ENCODE results near the gene LRP1.
A peak's percentile ranks its signal among the peaks of the same experiment; 100 is the strongest.

Gene LRP1

DNA sequence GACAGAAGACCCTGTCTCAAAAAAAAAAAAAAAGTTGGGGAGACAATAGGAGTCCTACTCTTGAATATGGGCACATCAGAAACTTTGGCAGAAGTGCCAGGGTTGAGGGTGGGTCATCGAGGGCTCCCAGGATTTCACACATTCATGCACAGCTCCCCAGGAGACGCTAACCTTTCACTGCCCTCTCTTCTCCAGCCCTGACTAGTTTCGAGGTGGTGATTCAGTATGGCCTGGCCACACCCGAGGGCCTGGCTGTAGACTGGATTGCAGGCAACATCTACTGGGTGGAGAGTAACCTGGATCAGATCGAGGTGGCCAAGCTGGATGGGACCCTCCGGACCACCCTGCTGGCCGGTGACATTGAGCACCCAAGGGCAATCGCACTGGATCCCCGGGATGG lies 48.6 kb downstream of the LRP1 start:
- Histone ChIP-seq H3K9me3 (ENCODE audit: control insufficient read depth, insufficient read depth, low read length) (no peaks in the 10 kb centered on the region), H3K9me2 (replicated peaks; ENCODE audit: control insufficient read depth, low read length) (no peaks in the 10 kb centered on the region), H3F3A (ENCODE audit: control insufficient read depth, insufficient read depth) (0 out of 2 replicates have a peak, but pooled peaks cover 2% of the 10 kb centered on the region), H3K4me3 (ENCODE audit: low read length) (no peak overlapping the region), H3K79me2 (ENCODE audit: control insufficient read depth, low read length) (no peaks in the 10 kb centered on the region), H3K4me1 (ENCODE audit: control insufficient read depth, low read length) (peaks cover 12% of the 10 kb centered on the region), H4K20me1 (ENCODE audit: control insufficient read depth, insufficient read depth, low read depth, low read length) (no peaks in the 10 kb centered on the region), H3K27ac (ENCODE audit: low read depth, low read length) (no peak overlapping the region), H3K27me3 (ENCODE audit: control insufficient read depth, low read length) (no peaks in the 10 kb centered on the region), H3K36me3 (ENCODE audit: control insufficient read depth, low read length) (no peaks in the 10 kb centered on the region), H3K4me2 (ENCODE audit: low read length) (no peak overlapping the region)
- TF ChIP-seq, protein P1, sequence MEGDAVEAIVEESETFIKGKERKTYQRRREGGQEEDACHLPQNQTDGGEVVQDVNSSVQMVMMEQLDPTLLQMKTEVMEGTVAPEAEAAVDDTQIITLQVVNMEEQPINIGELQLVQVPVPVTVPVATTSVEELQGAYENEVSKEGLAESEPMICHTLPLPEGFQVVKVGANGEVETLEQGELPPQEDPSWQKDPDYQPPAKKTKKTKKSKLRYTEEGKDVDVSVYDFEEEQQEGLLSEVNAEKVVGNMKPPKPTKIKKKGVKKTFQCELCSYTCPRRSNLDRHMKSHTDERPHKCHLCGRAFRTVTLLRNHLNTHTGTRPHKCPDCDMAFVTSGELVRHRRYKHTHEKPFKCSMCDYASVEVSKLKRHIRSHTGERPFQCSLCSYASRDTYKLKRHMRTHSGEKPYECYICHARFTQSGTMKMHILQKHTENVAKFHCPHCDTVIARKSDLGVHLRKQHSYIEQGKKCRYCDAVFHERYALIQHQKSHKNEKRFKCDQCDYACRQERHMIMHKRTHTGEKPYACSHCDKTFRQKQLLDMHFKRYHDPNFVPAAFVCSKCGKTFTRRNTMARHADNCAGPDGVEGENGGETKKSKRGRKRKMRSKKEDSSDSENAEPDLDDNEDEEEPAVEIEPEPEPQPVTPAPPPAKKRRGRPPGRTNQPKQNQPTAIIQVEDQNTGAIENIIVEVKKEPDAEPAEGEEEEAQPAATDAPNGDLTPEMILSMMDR (IDR thresholded peaks at IDR 0.05; ENCODE audit: low read depth, low read length, poor library complexity, severe bottlenecking) = no peak
- TF ChIP-seq EZH2phosphoT487 (IDR thresholded peaks at IDR 0.05; ENCODE audit: borderline replicate concordance, low read length) = no peak

- Histone ChIP-seq H4K20me1 (ENCODE audit: control insufficient read depth, insufficient read depth, low read depth, low read length) (no peaks in the 10 kb centered on the region), H3K27ac (ENCODE audit: low read depth, low read length) (no peak overlapping the region), H3K9me2 (replicated peaks; ENCODE audit: control insufficient read depth, low read length) (no peaks in the 10 kb centered on the region), H3K9me3 (ENCODE audit: control insufficient read depth, insufficient read depth, low read length) (no peaks in the 10 kb centered on the region), H3F3A (ENCODE audit: control insufficient read depth, insufficient read depth) (0 out of 2 replicates have a peak, but pooled peaks cover 2% of the 10 kb centered on the region), H3K4me1 (ENCODE audit: control insufficient read depth, low read length) (peaks cover 12% of the 10 kb centered on the region), H3K4me3 (ENCODE audit: low read length) (no peak overlapping the region), H3K36me3 (ENCODE audit: control insufficient read depth, low read length) (no peaks in the 10 kb centered on the region), H3K4me2 (ENCODE audit: low read length) (peak overlapping the region; percentile 63), H3K27me3 (ENCODE audit: control insufficient read depth, low read length) (no peaks in the 10 kb centered on the region), H3K79me2 (ENCODE audit: control insufficient read depth, low read length) (no peaks in the 10 kb centered on the region)
- TF ChIP-seq, protein P1 (IDR thresholded peaks at IDR 0.05; ENCODE audit: low read depth, low read length, poor library complexity, severe bottlenecking) = no peak
- no peak for TF ChIP-seq EZH2phosphoT487 (IDR thresholded peaks at IDR 0.05; ENCODE audit: borderline replicate concordance, low read length)
Measured at GRCh38 chr12:57177354-57177753, 49.1 kb downstream of the LRP1 start.

- no peaks in the 10 kb centered on the region for H3K9me2 ChIP-seq (replicated peaks; ENCODE audit: control insufficient read depth, low read length)
- no peak overlapping the region for H3K27ac ChIP-seq (ENCODE audit: low read depth, low read length)
- H3K4me1 ChIP-seq (ENCODE audit: control insufficient read depth, low read length) = peaks cover 14% of the 10 kb centered on the region
- H3K27me3 ChIP-seq (ENCODE audit: control insufficient read depth, low read length) = peaks cover under 1% of the 10 kb centered on the region; the same call in 1 of the 2 replicates
- H4K20me1 ChIP-seq (ENCODE audit: control insufficient read depth, insufficient read depth, low read depth, low read length) = no peaks in the 10 kb centered on the region
- no peaks in the 10 kb centered on the region for H3K36me3 ChIP-seq (ENCODE audit: control insufficient read depth, low read length)
- peak overlapping the region; percentile 44; the same call in 1 of the 2 replicates for H3K4me3 ChIP-seq (ENCODE audit: low read length)
- no peaks in the 10 kb centered on the region for H3K9me3 ChIP-seq (ENCODE audit: control insufficient read depth, insufficient read depth, low read length)
- no peaks in the 10 kb centered on the region for H3K79me2 ChIP-seq (ENCODE audit: control insufficient read depth, low read length)
- TF ChIP-seq, protein P1 (IDR thresholded peaks at IDR 0.05; ENCODE audit: low read depth, low read length, poor library complexity, severe bottlenecking) = no peak
- no peak for TF ChIP-seq EZH2phosphoT487 (IDR thresholded peaks at IDR 0.05; ENCODE audit: borderline replicate concordance, low read length)
- H3F3A ChIP-seq (ENCODE audit: control insufficient read depth, insufficient read depth) = 0 out of 2 replicates have a peak, but pooled peaks cover 2% of the 10 kb centered on the region
- peak overlapping the region; percentile 63 for H3K4me2 ChIP-seq (ENCODE audit: low read length)
Measured at GRCh38 chr12:57178213-57178612, 49.9 kb downstream of the LRP1 start.

Measured in DOHH2 (cell line).